ENCODE results near the gene PRKCH.

PRKCH gene

GRCh38 chr14:61551384-61551783 is 230.0 kb downstream of the PRKCH start:
- H3K36me3 ChIP-seq (replicated peaks; ENCODE audit: low read depth, low read length), result no peaks in the 10 kb centered on the region
- no peaks in the 10 kb centered on the region for H3K27me3 ChIP-seq (ENCODE audit: low read depth, low read length)
- H3K27ac ChIP-seq (ENCODE audit: low read length), result no peak overlapping the region
- H3K9ac ChIP-seq (ENCODE audit: low read length), result no peak overlapping the region
- no peak overlapping the region for H3K4me3 ChIP-seq (ENCODE audit: low read length)
- H3K9me3 ChIP-seq (ENCODE audit: insufficient read depth, low read length), result no peaks in the 10 kb centered on the region
- no peak overlapping the region for H3K4me2 ChIP-seq (ENCODE audit: low read length)
- peaks cover 22% of the 10 kb centered on the region for H3K4me1 ChIP-seq (ENCODE audit: low read length)
- no peaks in the 10 kb centered on the region for H3K79me2 ChIP-seq (ENCODE audit: low read length)
- H2AFZ ChIP-seq (ENCODE audit: low read depth, low read length), result no peak overlapping the region
- H4K20me1 ChIP-seq (ENCODE audit: insufficient read depth, low read length), result no peaks in the 10 kb centered on the region
- no peak for TF ChIP-seq EZH2phosphoT487 (IDR thresholded peaks at IDR 0.05; ENCODE audit: low read depth)
- TF ChIP-seq, protein P1, sequence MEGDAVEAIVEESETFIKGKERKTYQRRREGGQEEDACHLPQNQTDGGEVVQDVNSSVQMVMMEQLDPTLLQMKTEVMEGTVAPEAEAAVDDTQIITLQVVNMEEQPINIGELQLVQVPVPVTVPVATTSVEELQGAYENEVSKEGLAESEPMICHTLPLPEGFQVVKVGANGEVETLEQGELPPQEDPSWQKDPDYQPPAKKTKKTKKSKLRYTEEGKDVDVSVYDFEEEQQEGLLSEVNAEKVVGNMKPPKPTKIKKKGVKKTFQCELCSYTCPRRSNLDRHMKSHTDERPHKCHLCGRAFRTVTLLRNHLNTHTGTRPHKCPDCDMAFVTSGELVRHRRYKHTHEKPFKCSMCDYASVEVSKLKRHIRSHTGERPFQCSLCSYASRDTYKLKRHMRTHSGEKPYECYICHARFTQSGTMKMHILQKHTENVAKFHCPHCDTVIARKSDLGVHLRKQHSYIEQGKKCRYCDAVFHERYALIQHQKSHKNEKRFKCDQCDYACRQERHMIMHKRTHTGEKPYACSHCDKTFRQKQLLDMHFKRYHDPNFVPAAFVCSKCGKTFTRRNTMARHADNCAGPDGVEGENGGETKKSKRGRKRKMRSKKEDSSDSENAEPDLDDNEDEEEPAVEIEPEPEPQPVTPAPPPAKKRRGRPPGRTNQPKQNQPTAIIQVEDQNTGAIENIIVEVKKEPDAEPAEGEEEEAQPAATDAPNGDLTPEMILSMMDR (IDR thresholded peaks at IDR 0.05; ENCODE audit: low read depth, low read length), result no peak

DNA sequence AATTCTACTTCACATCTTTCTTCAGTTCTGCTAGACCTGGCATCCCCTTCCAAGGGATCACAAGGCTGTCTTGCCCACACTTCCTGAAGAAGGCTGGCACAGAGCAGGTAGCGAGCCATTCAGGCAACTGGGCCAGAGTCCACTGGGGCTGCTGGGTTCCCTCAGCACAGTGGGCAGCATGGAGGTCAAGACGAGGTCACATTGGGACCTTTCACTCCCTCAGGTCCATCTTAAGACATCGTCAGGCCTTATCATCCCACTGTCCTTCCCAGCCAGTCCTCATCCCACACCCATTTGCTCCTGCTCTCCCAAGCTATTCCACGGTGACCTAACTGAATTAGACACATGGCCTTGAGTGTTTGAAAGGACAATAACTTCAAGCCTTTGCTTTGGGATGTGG is 230.9 kb downstream of the PRKCH start:
- no peak overlapping the region for H3K4me3 ChIP-seq (ENCODE audit: low read length)
- H3K9ac ChIP-seq (ENCODE audit: low read length), result peak overlapping the region; percentile 42; the same call in 1 of the 2 replicates
- TF ChIP-seq, protein P1 (IDR thresholded peaks at IDR 0.05; ENCODE audit: low read depth, low read length), result no peak
- no peak for TF ChIP-seq EZH2phosphoT487 (IDR thresholded peaks at IDR 0.05; ENCODE audit: low read depth)
- H3K9me3 ChIP-seq (ENCODE audit: insufficient read depth, low read length), result no peaks in the 10 kb centered on the region
- no peaks in the 10 kb centered on the region for H3K79me2 ChIP-seq (ENCODE audit: low read length)
- H3K4me2 ChIP-seq (ENCODE audit: low read length), result peak overlapping the region; percentile 65
- no peaks in the 10 kb centered on the region for H3K36me3 ChIP-seq (replicated peaks; ENCODE audit: low read depth, low read length)
- H2AFZ ChIP-seq (ENCODE audit: low read depth, low read length), result no peak overlapping the region
- no peaks in the 10 kb centered on the region for H3K27me3 ChIP-seq (ENCODE audit: low read depth, low read length)
- H3K27ac ChIP-seq (ENCODE audit: low read length), result peak overlapping the region; percentile 65
- H3K4me1 ChIP-seq (ENCODE audit: low read length), result peaks cover 22% of the 10 kb centered on the region
- no peaks in the 10 kb centered on the region for H4K20me1 ChIP-seq (ENCODE audit: insufficient read depth, low read length)

GRCh38 chr14:61553730-61554641 is 232.6 kb downstream of the PRKCH start:
- H3K9ac ChIP-seq (ENCODE audit: low read length), result peak overlapping the region; percentile 42; the same call in 1 of the 2 replicates
- no peaks in the 10 kb centered on the region for H3K36me3 ChIP-seq (replicated peaks; ENCODE audit: low read depth, low read length)
- peak overlapping the region; percentile 65 for H3K4me2 ChIP-seq (ENCODE audit: low read length)
- H3K27me3 ChIP-seq (ENCODE audit: low read depth, low read length), result no peaks in the 10 kb centered on the region
- no peaks in the 10 kb centered on the region for H3K79me2 ChIP-seq (ENCODE audit: low read length)
- no peak overlapping the region for H2AFZ ChIP-seq (ENCODE audit: low read depth, low read length)
- no peaks in the 10 kb centered on the region for H3K9me3 ChIP-seq (ENCODE audit: insufficient read depth, low read length)
- TF ChIP-seq, protein P1 (IDR thresholded peaks at IDR 0.05; ENCODE audit: low read depth, low read length), result no peak
- TF ChIP-seq EZH2phosphoT487 (IDR thresholded peaks at IDR 0.05; ENCODE audit: low read depth), result no peak
- H3K27ac ChIP-seq (ENCODE audit: low read length), result peak overlapping the region; percentile 65
- H3K4me3 ChIP-seq (ENCODE audit: low read length), result 0 out of 2 replicates have a peak overlapping the region, but pooled peaks have one; percentile 56
- H4K20me1 ChIP-seq (ENCODE audit: insufficient read depth, low read length), result no peaks in the 10 kb centered on the region
- H3K4me1 ChIP-seq (ENCODE audit: low read length), result peaks cover 22% of the 10 kb centered on the region

- no peaks in the 10 kb centered on the region for H3K79me2 ChIP-seq (ENCODE audit: low read length)
- H4K20me1 ChIP-seq (ENCODE audit: insufficient read depth, low read length), result no peaks in the 10 kb centered on the region
- no peak overlapping the region for H2AFZ ChIP-seq (ENCODE audit: low read depth, low read length)
- H3K27ac ChIP-seq (ENCODE audit: low read length), result no peak overlapping the region
- no peak overlapping the region for H3K4me3 ChIP-seq (ENCODE audit: low read length)
- TF ChIP-seq EZH2phosphoT487 (IDR thresholded peaks at IDR 0.05; ENCODE audit: low read depth), result no peak
- TF ChIP-seq, protein P1 (IDR thresholded peaks at IDR 0.05; ENCODE audit: low read depth, low read length), result no peak
- no peaks in the 10 kb centered on the region for H3K36me3 ChIP-seq (replicated peaks; ENCODE audit: low read depth, low read length)
- H3K27me3 ChIP-seq (ENCODE audit: low read depth, low read length), result no peaks in the 10 kb centered on the region
- H3K4me2 ChIP-seq (ENCODE audit: low read length), result no peak overlapping the region
- H3K4me1 ChIP-seq (ENCODE audit: low read length), result peaks cover 31% of the 10 kb centered on the region
- H3K9me3 ChIP-seq (ENCODE audit: insufficient read depth, low read length), result no peaks in the 10 kb centered on the region
- no peak overlapping the region for H3K9ac ChIP-seq (ENCODE audit: low read length)
Measured at GRCh38 chr14:61555056-61555838, 233.9 kb downstream of the PRKCH start.
